Measurements from ENCODE around the gene PDE8B. TPM values are rescaled to one million over a fixed set of nuclear protein-coding genes. Genes with fewer than 3 reads are reported as not detected.

The PDE8B gene
- total and polyA plus RNA-seq, 11 donors, result 1.1 to 9.3 (median 3.4) TPM

- intact Hi-C loops (cut with DNase I), result loop anchor here in 5 of 10 donors (5.0 to 10.0 kb wide), 3 partner anchors 290 to 295 kb away; no protein-coding TSS in a partner anchor
- Histone ChIP-seq H3K4me1 (no peaks in the 10 kb centered on the region), H3K27ac (no peak overlapping the region), H3K27me3 (no peaks in the 10 kb centered on the region), H3K36me3 (peaks cover 0 to 97% (median 75%) of the 10 kb centered on the region in 9 donors), H3K4me3 (no peak overlapping the region), H3K9me3 (no peaks in the 10 kb centered on the region)
- DNase-seq (no peak), ATAC-seq (no peak)
- 84 to 89% (median 88%) methylated on average over 5 of the region's 5 CpGs for WGBS, 4 donors
- TF ChIP-seq POLR2A (IDR thresholded peaks at IDR 0.05) (no peak), CTCF (IDR thresholded peaks at IDR 0.05) (peak in 5 of 12 donors; percentile 25 to 37 (median 29))
Measured at GRCh38 chr5:77437194-77437593, 226.7 kb downstream of the PDE8B start.

DNA sequence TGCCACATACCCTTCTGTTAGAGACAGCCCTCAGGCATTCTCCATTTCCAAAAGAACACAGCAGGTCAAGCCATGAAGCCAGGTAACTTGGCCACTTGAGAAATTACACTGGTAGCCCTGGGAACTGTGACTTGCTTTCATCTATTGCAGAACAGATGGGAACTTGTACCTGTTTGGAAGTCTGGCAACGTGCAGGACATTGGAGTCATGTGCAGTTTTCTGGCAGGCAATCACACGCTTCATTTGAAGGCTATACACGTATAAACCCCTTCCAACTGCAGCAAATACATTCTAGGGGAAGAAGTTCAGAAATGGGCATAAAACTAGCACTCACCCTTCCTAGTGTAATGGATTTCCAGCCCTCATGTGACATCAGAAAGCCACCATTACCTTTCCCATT is 227.6 kb downstream of the PDE8B start:
- intact Hi-C loops (cut with DNase I), result loop anchor here in 5 of 10 donors (5.0 to 10.0 kb wide), 3 partner anchors 291 to 296 kb away; no protein-coding TSS in a partner anchor

DNA sequence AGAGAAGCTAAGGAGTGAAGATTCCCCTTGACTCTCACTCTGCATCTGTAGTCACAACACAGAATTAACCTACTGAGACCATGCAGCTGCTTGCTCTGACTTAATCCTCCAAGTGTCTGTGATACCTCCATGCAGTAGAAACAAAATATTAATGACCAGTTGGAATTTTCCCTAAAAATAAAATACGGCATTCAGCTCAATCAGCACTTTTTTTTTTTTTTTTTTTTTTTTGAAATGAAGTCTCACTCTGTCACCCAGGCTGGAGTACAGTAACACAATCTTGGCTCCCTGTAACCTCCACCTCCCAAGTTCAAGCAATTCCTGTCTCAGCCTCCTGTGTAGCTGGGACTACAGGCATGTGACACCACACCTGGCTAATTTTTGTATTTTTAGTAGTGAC is 233.2 kb downstream of the PDE8B start:
- H3K36me3 ChIP-seq, result peaks cover 0 to 67% (median 50%) of the 10 kb centered on the region in 9 donors
- intact Hi-C loops (cut with DNase I), result no loop called here
- H3K9me3 ChIP-seq, result peaks cover 0 to 7% (median 0%) of the 10 kb centered on the region in 12 donors
- H3K27me3 ChIP-seq, result no peaks in the 10 kb centered on the region
- no peak for ATAC-seq
- no peaks in the 10 kb centered on the region for H3K4me1 ChIP-seq
- no peak overlapping the region for H3K4me3 ChIP-seq
- TF ChIP-seq POLR2A (IDR thresholded peaks at IDR 0.05), result no peak
- no peak for TF ChIP-seq CTCF (IDR thresholded peaks at IDR 0.05)
- 81 to 97% (median 88%) methylated on average over 1 of the region's 1 CpG for WGBS, 4 donors
- no peak overlapping the region for H3K27ac ChIP-seq
- DNase-seq, result no peak

More for the DNA sequence above, 227.6 kb downstream of the PDE8B start:
- DNase-seq (no peak), ATAC-seq (no peak)
- Histone ChIP-seq H3K27me3 (no peaks in the 10 kb centered on the region), H3K36me3 (peaks cover 0 to 94% (median 70%) of the 10 kb centered on the region in 9 donors), H3K9me3 (no peaks in the 10 kb centered on the region), H3K4me1 (no peaks in the 10 kb centered on the region), H3K27ac (no peak overlapping the region), H3K4me3 (no peak overlapping the region)
- TF ChIP-seq POLR2A (IDR thresholded peaks at IDR 0.05) (no peak), CTCF (IDR thresholded peaks at IDR 0.05) (no peak)
- 40 to 67% (median 63%) methylated on average over 3 of the region's 3 CpGs for WGBS, 4 donors

GRCh38 chr5:77444356-77444755 is 233.9 kb downstream of the PDE8B start:
- H3K27ac ChIP-seq, result no peak overlapping the region
- peaks cover 0 to 5% (median 0%) of the 10 kb centered on the region in 12 donors for H3K4me1 ChIP-seq
- ATAC-seq (no peak), DNase-seq (no peak)
- intact Hi-C loops (cut with DNase I), result no loop called here
- no peaks in the 10 kb centered on the region for H3K27me3 ChIP-seq
- 93 to 100% (median 98%) methylated on average over 1 of the region's 1 CpG for WGBS, 4 donors
- H3K9me3 ChIP-seq, result peaks cover 0 to 7% (median 0%) of the 10 kb centered on the region in 12 donors
- no peak overlapping the region for H3K4me3 ChIP-seq
- TF ChIP-seq CTCF (IDR thresholded peaks at IDR 0.05), result no peak
- no peak for TF ChIP-seq POLR2A (IDR thresholded peaks at IDR 0.05)
- H3K36me3 ChIP-seq, result peaks cover 0 to 68% (median 44%) of the 10 kb centered on the region in 9 donors
